ENCODE measurements around the gene ZFP3.
"Not testable (repeated sequence)": the region's sequence is repeated elsewhere in the genome, so short reads cannot be mapped to it uniquely, and the experiment has no call there.

Gene ZFP3

DNA sequence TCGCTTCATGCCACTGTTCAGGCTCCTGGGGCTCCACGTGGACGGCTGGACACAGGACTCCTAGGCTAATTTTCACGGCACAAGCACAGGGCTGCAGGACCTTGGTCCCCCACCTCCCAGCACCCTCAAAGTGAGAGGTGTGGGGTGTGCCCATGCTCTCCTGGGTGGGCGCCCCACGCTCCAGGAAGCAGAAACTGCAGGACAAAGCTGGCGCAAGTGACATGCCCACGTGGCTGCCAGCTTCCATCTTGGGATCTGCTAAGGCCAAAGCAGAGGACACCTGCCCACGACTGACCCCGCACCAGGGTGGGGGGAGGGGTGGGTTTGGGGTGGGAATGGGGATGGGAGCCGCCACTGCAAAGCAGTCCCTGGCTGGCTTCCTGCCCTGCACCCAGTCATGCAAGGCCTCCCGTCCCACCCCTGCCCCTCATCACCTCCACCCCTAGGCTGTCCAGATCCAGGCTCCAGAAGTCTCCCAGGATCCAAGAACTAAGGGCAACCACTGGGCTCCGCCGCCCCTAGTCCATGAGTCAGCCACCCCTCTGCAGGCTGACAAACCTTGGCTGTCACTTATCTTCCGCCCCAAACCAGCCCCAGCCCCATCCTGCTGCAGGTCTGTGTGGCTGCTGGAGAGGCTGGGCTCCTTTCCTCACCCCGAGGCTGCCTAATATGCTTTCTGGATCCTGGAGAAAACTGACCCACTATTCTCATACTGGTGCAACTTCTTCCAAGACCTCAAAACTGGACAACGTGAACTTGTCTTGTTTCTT, 48.6 kb downstream of the ZFP3 start:
- no peak for DNase-seq

DNA sequence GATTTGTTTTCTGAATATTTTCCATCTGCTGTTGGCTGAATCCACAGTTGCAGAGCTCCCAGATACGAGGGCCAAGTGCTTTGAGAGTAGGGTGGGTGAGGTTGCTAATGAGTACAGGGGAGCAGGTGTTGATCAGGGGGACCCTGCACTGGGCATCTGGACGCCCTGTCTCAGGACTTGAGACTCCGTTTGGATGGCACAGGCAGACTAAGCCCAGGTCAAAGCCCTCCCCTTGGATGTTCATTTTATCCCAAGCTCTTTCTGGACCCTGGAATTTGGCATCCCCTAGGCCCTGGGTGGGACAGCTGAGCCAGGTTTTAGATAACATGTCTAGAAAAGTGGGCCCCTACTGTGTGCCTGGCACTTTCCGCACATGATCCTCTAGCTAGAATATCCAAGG, 49.6 kb downstream of the ZFP3 start:
- DNase-seq, result no peak

DNA sequence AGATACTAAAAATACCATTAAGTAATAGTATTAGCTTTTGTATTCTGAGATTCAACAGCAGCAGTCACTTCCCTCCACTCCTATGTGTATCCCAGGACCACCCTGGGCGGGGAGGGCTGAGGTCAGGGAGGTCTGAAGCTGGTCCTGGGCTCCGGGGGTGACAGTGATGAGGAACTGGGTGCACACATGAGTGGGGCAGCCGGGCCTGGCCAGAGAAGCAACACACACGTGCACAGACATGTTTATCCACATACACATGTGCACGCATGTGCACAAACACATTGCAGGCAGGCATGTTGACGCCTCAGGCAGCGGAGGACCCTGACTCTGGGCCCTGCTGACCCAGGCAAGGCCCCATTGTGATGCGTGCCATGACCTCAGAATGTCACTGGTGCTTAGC, 50.1 kb downstream of the ZFP3 start:
- not testable (repeated sequence) for DNase-seq

DNA sequence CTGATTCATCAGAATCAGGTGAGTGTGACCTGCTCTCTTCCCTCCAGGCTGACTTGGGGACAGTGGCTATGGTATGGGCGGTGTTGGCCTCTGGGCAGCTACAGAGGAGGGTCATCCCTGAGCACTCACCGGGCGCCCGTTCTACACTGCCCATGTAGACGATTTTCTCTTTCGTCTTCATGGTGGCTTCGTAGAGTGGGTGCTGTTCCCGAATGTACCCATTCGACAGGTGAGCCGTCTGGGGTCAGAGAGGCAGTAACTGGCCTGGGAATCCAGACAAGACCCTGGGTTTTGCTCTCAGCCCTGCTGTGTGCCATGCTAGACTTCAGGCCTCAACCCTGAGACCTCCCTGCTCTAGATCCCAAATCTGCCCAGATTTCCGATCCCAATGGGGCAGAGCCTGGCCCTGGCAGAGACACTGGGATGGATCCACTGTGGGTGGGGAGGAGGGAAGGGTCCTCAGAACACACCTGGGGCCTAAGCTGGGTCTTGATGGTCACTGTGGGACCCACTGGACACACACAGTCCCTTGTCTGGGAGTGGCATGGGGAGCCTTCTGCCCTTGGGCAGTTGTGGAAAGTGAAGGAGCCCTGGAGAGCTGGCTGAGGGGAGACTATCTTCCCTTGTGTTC, 50.8 kb downstream of the ZFP3 start:
- DNase-seq, result no peak

DNA sequence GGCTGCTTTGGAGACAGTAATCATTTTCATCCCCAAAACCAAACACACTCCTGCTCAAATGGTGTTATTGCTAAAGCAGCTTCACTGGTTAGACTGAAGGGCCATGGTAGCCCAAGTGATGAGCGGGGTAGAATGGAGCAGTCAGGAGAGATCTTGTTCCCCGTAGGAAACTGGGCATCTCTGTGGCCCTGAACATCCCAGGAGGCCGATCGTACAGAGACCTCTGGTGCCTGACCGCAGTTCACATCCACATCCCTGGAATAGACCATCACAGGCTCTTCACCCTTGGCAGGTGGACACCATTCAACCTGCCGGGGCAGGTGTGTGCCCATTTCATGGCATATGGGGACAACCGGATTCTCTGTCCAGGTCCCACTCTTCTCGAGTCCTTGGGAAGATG, 51.5 kb downstream of the ZFP3 start:
- DNase-seq, result not testable (repeated sequence)

DNA sequence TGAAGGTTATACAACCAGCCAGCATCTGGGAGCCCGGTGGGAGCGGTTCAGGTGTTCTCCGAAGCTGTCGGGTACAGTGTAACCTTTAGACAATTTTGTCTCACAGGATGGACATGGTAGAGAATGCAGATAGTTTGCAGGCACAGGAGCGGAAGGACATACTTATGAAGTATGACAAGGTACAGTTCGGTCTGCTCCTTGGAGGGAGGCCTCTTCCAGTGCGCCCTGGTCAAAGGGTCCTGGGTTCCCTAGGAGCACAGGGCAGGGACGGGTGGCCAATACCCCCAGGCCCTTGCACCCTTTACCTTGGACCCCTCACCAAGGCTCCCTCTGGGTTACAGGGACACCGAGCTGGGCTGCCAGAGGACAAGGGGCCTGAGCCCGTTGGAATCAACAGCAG, 52.0 kb downstream of the ZFP3 start:
- not testable (repeated sequence) for DNase-seq

DNA sequence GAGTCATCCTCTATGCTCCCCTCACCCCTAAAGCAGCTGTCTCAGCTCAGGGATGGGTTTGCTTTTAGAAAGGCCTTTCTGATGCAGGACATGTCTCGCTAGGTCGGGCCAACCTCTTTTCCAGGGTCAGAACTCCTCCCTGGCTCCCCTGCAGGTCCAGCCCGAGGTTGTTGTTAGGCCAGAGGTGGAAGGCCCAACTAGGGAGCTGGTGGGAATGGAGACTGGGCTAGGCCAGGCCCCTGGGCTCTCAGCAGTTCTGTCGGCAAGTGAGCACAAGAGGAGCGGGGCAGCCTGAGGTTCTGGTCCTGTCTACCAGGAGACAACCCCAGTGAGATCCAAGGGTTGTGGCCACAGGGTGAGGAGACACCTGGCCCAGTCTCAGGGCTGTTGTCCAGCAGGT, 52.4 kb downstream of the ZFP3 start:
- DNase-seq, result not testable (repeated sequence)

DNA sequence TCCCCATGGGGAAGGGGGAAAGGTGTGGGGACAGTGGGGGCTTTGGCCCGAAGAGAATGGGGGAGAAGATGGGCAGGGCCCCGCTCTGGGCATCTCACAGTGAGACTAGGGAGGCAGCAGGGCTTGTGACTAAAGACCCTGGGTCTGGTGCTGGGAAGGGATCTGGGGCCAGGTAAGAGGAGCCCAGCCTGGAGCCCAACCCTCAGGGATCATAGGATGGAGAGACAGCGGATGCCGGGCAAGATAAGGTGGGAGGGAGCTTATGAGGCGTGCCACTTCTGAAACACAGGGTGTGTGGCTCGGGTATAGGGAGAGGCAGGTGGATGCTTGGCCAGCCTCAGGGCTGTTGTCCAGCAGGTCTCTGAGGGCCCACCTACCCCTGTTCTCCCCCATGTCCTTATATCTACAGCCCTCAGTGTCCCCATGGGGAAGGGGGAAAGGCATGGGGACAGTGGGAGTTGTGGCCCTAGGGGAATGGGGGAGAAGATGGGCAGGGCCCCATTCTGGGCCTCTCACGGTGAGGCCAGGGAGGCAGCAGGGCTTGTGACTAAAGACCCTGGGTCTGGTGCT, 53.0 kb downstream of the ZFP3 start:
- no peak for DNase-seq

DNA sequence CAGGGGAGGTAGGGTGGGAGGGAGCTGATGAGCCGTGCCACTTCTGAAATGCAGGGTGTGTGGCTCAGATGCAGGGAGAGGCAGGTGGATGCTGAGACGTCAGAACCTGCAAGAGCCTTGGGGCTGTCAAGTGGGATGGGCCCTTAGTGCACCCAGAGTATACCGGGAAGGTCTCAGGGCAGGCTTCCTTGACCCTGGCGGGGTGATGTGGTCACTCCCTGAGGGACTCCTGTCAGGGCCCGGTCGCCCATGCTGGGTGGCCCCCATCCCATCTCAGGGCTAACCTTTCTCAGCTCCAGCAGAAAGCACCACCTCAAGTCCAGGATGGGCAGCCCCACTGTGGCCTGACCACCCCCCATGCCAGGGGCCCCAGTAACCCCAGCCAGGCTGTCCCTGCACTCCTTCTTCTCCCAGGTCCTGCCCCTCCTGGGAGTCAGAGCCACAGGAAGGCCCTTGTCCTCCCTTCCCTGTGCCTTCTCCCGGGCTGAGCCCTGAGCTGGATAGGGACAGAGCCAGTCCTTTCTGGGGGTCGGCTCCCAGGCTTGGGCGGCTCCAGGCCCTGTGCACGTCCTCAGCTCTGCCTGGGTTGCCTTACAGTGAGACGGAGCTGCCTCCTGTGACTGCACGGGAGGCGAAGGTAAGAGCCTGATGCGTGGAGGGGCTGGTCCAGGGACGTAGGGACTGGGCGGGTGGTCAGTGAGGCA, 53.7 kb downstream of the ZFP3 start:
- DNase-seq, result not testable (repeated sequence)

DNA sequence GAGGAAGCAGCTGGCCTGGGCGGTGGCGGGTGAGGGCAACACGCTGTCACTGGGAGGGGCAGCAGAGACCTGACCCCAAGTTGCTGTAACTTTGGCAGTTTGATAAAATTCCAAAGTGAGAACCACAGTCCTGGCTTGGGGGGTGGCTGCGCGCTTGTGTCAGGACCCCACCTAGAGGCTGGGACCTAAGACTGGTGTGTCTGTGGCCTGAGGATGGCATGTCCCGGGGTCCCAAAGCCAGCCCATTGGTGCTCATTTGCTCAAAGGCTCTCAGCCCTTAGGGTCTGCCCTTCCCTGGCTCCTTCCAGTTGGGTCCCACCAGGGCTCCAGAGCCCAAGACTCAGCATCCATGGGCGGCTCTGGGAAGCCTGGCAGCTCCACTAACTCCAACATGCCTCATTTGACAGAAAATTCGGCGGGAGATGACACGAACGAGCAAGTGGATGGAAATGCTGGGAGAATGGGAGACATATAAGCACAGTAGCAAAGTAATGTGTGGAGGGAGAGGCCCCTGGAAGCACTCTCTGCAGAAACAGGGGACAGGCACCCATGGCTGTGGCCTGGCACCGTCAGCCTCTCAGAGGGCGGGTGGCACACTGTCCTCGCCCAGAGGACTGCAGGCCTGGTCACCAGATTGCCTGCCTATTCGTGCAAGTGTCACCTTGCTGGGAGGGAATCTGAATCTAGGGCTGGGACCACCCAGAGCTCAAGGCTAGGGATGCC, 54.4 kb downstream of the ZFP3 start:
- not testable (repeated sequence) for DNase-seq

DNA sequence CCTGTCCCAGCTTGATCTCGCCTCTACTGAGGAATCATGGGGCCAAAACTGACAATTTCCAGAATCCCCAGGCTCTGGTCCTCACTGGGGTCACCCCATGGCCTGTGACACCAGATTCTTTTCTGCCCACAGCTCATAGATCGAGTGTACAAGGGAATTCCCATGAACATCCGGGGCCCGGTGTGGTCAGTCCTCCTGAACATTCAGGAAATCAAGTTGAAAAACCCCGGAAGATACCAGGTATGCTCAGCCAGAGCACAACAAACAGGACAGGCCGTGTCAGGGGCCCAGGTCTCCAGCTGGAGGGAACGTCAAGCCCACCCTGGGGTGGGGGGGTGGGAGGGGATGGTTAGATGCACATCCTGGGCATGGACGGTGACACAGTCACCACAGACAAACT, 55.0 kb downstream of the ZFP3 start:
- no peak for DNase-seq

DNA sequence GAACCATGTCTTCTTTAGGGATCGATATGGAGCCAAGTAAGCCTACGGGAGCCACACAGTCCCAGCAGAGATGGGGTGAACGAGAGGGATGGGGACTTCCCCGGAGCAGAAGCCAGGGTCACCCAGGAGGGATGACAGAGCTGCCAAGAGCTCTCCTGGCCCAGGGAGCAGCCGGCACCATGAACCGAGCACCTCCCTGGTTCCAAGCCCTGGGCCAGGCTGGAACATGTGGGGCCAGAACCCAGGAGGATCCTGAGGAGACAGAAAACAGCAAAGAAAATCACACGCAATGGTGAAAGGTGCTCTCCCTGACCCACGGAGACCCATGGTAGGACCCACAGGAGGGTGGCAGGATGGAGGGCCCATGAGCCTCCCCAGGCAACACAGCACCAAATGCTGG, 55.7 kb downstream of the ZFP3 start:
- not testable (repeated sequence) for DNase-seq

DNA sequence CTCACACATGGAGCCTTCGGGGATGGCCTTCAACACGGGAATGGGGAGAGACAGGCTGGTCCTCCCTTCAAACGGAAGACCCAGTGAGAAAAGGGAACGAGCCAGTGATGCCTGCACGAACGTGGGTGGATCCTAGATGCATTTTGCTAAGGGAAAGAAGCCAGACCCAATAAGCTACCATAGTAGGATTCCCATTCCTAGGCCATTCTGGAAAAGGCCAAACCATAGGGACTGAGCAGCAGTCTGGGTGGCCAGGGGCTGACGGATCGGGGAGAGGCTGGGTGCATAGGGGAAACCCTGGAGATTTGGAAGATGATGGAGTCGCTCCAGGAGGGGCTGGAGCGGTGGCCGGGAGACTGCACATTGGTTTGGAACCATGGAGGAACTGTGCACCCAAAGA, 56.3 kb downstream of the ZFP3 start:
- DNase-seq, result not testable (repeated sequence)

DNA sequence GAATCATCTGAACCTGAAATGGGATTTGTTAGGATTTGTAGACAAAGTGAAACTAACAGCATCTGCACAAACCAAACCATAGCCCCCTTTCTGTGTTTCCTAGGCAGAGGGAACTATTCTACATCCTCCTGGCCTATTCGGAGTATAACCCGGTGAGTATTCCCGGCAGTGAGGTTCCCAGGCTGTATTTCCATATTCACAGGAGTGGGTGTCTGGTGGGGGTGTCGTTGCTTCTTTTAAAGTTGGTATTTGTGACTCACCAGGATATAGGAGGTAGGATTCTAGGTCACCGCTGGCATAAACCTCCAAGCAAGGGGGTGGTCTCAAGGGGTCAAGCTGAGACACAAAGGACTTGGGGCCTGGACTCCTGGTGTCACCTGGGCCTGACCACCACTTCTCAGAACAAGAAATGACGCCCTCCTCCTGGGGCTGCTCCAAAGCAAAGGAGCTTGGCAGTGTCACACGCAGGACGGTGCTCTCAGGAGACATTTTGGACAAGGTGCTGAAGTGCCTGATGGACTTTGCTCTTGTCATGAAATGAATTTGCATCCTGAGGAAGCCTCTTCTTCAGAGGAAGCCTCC, 57.0 kb downstream of the ZFP3 start:
- DNase-seq, result not testable (repeated sequence)

DNA sequence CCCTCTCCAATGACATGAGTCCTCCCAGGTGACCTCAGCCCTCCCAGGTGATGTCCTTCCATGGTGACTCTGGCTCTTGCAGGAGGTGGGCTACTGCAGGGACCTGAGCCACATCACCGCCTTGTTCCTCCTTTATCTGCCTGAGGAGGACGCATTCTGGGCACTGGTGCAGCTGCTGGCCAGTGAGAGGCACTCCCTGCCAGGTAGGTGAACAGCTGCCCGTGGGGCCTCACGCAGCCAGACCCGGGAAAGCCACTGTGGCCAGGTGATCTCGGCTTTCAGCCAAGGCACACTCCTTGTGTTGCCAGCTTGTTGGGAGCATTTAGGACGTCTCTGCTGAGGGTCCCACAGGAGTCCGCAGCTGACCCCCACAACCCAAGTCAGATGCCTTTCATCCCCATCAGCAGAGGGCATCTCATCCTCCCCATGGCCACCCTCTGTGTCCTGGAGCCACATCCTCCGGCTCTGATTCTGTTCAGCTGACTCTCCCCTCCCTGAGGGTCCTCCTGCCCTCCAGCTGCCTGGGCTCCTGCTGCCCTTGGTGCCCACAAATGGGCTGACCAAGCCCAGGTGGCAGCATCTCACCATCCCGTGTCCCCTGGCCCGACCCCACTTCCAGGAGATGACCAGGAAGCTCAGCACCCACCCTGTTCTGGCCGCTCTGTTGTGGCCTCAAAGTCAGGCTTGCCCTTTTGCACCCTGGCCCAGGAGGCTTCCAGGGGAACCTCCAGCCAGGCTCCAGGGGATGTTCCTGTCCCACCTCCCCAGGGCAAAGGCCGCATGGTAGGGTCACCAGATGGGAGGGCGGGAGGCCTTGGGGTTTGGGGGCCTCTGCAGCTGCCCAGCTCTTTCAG, 57.7 kb downstream of the ZFP3 start:
- DNase-seq, result no peak

DNA sequence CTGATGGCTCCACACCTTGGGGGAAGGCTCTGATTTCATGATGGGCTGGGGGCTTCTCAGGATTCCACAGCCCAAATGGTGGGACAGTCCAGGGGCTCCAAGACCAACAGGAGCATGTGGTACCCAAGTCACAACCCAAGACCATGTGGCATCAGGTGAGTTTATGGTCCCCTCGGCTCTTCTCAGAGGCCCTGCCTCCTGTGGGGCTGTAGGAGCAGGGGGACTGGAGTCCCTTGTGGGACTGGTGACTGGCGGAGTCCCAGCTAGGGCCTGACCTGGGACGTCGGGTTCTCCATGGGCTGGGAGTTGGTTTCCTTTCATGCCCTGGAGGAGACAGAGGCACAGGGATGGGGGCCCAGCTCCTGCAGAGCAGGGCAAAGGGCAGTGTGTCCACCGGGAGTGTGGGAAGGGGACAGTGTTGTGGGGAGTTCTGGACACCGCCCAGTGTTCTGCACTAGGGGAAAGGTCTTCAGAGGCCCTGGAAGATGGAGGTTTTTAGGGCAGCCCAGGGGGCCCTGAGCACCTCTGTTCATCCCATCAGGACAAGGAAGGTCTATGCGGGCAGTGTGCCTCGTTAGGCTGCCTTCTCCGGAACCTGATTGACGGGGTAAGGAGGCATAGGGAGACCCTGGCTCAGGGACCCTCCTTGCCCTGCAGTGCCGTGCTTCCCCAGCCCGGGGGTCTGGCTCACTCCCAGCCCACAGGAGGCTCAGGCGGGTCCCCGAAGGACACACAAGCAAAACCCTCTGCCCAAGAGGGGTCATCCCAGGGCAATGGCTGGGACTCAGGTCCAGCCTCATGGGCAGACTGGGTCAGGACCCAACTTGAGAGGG, 58.5 kb downstream of the ZFP3 start:
- not testable (repeated sequence) for DNase-seq

DNA sequence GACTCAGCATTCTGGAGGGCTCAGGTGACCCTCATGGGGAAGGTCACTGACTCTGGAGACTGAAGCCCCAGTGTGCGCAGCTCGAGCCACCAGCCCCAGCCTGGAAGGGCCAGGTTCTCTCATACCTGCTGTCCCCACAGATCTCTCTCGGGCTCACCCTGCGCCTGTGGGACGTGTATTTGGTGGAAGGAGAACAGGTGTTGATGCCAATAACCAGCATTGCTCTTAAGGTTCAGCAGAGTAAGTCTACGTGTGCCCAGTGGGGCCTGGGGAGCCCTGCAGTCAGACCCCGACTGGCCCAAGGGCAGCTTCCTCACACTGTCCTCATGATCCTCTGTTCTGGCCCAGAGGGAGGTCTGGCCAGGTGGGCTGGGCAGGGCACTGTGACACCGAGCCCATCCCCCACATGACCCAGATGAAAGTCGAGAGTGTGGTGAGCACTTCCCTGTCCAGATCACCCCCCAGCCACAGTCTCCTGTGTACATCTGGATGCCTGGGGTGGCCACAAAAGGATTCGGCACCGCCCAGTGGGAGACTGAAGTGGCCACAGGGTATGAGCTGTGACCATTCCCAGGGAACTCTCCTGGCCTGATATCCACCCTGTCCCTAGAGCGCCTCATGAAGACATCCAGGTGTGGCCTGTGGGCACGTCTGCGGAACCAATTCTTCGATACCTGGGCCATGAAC, 59.4 kb downstream of the ZFP3 start:
- DNase-seq, result not testable (repeated sequence)

DNA sequence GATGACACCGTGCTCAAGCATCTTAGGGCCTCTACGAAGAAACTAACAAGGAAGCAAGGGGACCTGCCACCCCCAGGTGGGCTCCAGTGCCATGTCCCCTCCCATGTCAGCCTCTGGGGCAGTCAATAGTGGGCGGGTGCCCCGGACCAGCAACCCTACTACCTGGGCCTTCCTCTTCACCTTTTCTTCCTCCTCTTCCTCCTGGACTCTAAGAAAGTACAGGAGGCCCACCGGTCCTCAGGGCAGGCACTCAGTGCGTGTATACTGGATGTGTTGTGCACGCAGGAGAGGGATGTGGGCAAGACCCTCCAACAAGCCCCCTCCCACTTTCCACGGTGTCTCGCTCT, 59.9 kb downstream of the ZFP3 start:
- not testable (repeated sequence) for DNase-seq

DNA sequence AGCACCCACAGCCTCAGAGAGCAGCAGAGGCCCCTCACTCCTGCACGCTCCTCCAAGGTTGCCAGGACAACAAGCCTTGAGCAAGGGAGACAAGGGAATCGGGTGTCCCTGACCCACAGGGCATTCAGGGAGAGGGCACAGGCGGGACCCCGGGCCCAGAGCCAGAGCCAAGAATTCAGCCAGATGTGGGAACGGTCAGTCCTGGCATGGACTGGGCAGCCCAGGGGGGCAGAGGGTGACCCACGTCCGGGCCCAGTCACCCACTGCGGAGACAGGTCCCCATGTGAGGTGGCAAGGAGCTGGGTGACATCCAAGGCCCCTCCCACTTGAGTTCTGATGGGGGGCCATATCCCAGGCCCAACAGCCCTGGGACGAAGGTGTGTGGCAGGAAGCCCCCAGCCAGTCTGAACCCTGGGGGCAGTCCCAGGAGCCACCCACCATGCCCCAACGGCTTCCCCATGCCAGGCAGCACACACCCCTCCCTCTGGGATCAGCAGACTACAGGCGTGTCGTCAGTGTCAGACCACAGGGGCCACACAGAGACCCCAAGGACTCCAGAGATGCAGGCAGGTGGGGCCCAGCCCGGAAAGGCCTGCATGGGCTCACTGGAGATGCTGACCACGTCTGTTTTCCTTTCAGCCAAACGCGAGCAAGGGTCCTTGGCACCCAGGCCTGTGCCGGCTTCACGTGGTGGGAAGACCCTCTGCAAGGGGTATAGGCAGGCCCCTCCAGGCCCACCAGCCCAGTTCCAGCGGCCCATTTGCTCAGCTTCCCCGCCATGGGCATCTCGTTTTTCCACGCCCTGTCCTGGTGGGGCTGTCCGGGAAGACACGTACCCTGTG, 60.6 kb downstream of the ZFP3 start:
- no peak for DNase-seq
